Measurements from ENCODE around the gene OR2G3.

OR2G3 gene

GRCh38 chr1:247605286-247605685, at the start of gene OR2G3:
Gene OR2G3, plus strand, starts transcription at chr1:247605586. Its CDS starts 0 bp downstream, at chr1:247605586.
- no peak for DNase-seq

- no peak for DNase-seq
These were observed 47.3 kb upstream of the OR2G3 start for GRCh38 chr1:247557926-247558674.

GRCh38 chr1:247561711-247562110, 43.7 kb upstream of the OR2G3 start:
- DNase-seq = no peak

GRCh38 chr1:247562198-247562597, 43.2 kb upstream of the OR2G3 start:
- no peak for DNase-seq

- no peak for DNase-seq
These were observed 31.1 kb upstream of the OR2G3 start for GRCh38 chr1:247574236-247574635.

GRCh38 chr1:247574664-247575063, 30.7 kb upstream of the OR2G3 start:
- DNase-seq = no peak

GRCh38 chr1:247576514-247576913, 28.9 kb upstream of the OR2G3 start:
- DNase-seq = no peak

GRCh38 chr1:247578946-247579460, 26.4 kb upstream of the OR2G3 start:
- DNase-seq = no peak

- no peak for DNase-seq
These were observed 17.3 kb upstream of the OR2G3 start, which contains the start of gene OR2G2 for GRCh38 chr1:247588060-247588459. Gene OR2G2, plus strand, starts transcription at chr1:247588360. Its CDS starts 0 bp downstream, at chr1:247588360.

GRCh38 chr1:247613405-247613804, 8.0 kb downstream of the OR2G3 start:
- DNase-seq = no peak

GRCh38 chr1:247614625-247615024, 9.2 kb downstream of the OR2G3 start:
- no peak for DNase-seq

GRCh38 chr1:247627951-247628350, 22.6 kb downstream of the OR2G3 start:
- no peak for DNase-seq

GRCh38 chr1:247638011-247638410, 32.6 kb downstream of the OR2G3 start:
- no peak for DNase-seq

GRCh38 chr1:247638781-247639180, 33.4 kb downstream of the OR2G3 start:
- no peak for DNase-seq

GRCh38 chr1:247639381-247639981, 34.1 kb downstream of the OR2G3 start:
- DNase-seq = no peak

- DNase-seq = no peak
These were observed 37.4 kb downstream of the OR2G3 start for GRCh38 chr1:247642742-247643141.

- DNase-seq = no peak
These were observed 41.5 kb downstream of the OR2G3 start for GRCh38 chr1:247646867-247647266.

- DNase-seq = no peak
These were observed 42.5 kb downstream of the OR2G3 start for GRCh38 chr1:247647864-247648263.

GRCh38 chr1:247653040-247653439, 47.7 kb downstream of the OR2G3 start:
- DNase-seq = no peak

Data from stimulated activated CD4-positive, alpha-beta T cell treated with anti-CD3 and anti-CD28 coated beads, Interleukin-4, amount 100 ng/mL, for 24 hours (primary cell).